ENCODE measurements around the gene ROBO1. TPM values are rescaled to one million over a fixed set of nuclear protein-coding genes. Genes with fewer than 3 reads are reported as not detected.

ROBO1 gene
- total and polyA plus RNA-seq, 2 of the 8 experiments (the other 6 are each of a cell fraction or from before 2014, with no cell fraction given): 51.4 to 91.0 TPM

- Histone ChIP-seq H4K5ac (ENCODE audit: insufficient read length, low read depth, low read length) (no peak overlapping the region), H2AFZ (ENCODE audit: low read length) (no peak overlapping the region), H3K79me1 (ENCODE audit: low read depth, low read length) (no peaks in the 10 kb centered on the region), H2BK120ac (replicated peaks; ENCODE audit: low read depth, low read length) (no peak overlapping the region), H2BK12ac (ENCODE audit: low read depth, low read length) (no peak overlapping the region), H3K79me2 (ENCODE audit: control insufficient read depth in 1 of 2, insufficient read depth in 2 of 2, low read length in 2 of 2) (peaks cover 3 to 53% of the 10 kb centered on the region in 2 experiments; a peak in 3 of 4 replicates), H2BK15ac (ENCODE audit: low read length) (no peak overlapping the region), H3K9ac (replicated peaks in 1 of 4; ENCODE audit: extremely low read depth in 1 of 4, low read depth in 3 of 4, low read length in 3 of 4) (no peak overlapping the region), H3K56ac (replicated peaks; ENCODE audit: insufficient read length, low read depth, low read length) (no peak overlapping the region), H2BK20ac (ENCODE audit: low read length) (no peak overlapping the region), H3K4ac (replicated peaks; ENCODE audit: insufficient read length, low read depth, low read length) (no peak overlapping the region), H3K14ac (ENCODE audit: insufficient read length) (no peak overlapping the region), H2AK5ac (ENCODE audit: low read depth, low read length) (no peak overlapping the region), H3K4me1 (replicated peaks in 1 of 4; ENCODE audit: control insufficient read depth in 3 of 4, insufficient read depth in 4 of 4, low read length in 3 of 4) (no peaks in the 10 kb centered on the region), H4K8ac (ENCODE audit: extremely low read depth, insufficient read depth, low read length) (no peak overlapping the region), H3K27ac (ENCODE audit: low read depth, low read length) (no peak overlapping the region), H2BK5ac (ENCODE audit: low read depth, low read length) (no peak overlapping the region), H3K9me3 (ENCODE audit: insufficient read depth in 2 of 2, low read depth in 1 of 2, low read length in 1 of 2) (no peaks in the 10 kb centered on the region), H3K4me2 (ENCODE audit: insufficient read depth in 1 of 2, low read depth in 2 of 2, low read length in 2 of 2) (no peak overlapping the region), H3K4me3 (ENCODE audit: extremely low read depth in 1 of 4, insufficient read depth in 2 of 4, low read depth in 3 of 4, low read length in 4 of 4) (no peak overlapping the region), H3K23me2 (ENCODE audit: low read depth, low read length) (no peaks in the 10 kb centered on the region), H3K27me3 (replicated peaks in 1 of 4; ENCODE audit: control insufficient read depth in 3 of 4, extremely low read depth in 1 of 4, insufficient read depth in 3 of 4, low read length in 3 of 4) (no peaks in the 10 kb centered on the region), H4K20me1 (replicated peaks in 1 of 2; ENCODE audit: control insufficient read depth in 1 of 2, insufficient read depth in 2 of 2, low read length in 2 of 2) (no peaks in the 10 kb centered on the region), H3K36me3 (ENCODE audit: control insufficient read depth in 2 of 4, insufficient read depth in 4 of 4, low read length in 3 of 4) (no peaks in the 10 kb centered on the region), H3K18ac (ENCODE audit: extremely low read depth, low read length) (no peak overlapping the region), H3K23ac (ENCODE audit: insufficient read length) (no peak overlapping the region), H4K91ac (replicated peaks; ENCODE audit: insufficient read length, low read length) (no peak overlapping the region)
- 95% methylated on average over 1 of the region's 1 CpG; no CpG with 5 or more reads in 1 of the 2 experiments for WGBS, 2 experiments (ENCODE audit: extremely low coverage in 1 of 2, insufficient coverage in 1 of 2, insufficient read length in 1 of 2, insufficient replicate concordance in 2 of 2, low coverage in 1 of 2, low lambda C conversion rate in 2 of 2, missing lambda C conversion rate in 1 of 2)
- CTCF ChIA-PET (ENCODE audit: partially characterized antibody): interaction anchor here (2.0 kb wide), 1 partner anchor 10 kb away, joined by 4 read pairs; no protein-coding TSS in a partner anchor
- POLR2A ChIA-PET (ENCODE audit: partially characterized antibody): no interaction called here
- TF ChIP-seq EZH2 (IDR thresholded peaks at IDR 0.05; ENCODE audit: low read depth, low read length, severe bottlenecking) (no peak), RBBP5 (IDR thresholded peaks at IDR 0.05; ENCODE audit: borderline replicate concordance, low read depth, low read length) (no peak), POLR2A (IDR thresholded peaks at IDR 0.05; ENCODE audit: control extremely low read depth in 1 of 2, low read depth in 2 of 2, low read length in 2 of 2) (no peak), GABPA (IDR thresholded peaks at IDR 0.05; ENCODE audit: borderline replicate concordance, insufficient read depth, low read length) (no peak), HDAC2 (IDR thresholded peaks at IDR 0.05; ENCODE audit: borderline replicate concordance in 1 of 2, low read depth in 2 of 2, low read length in 2 of 2) (no peak), CBX8 (IDR thresholded peaks at IDR 0.05; ENCODE audit: borderline replicate concordance, low read depth, low read length) (no peak), POU5F1 (IDR thresholded peaks at IDR 0.05; ENCODE audit: low read depth, low read length) (no peak), JUN (IDR thresholded peaks at IDR 0.05; ENCODE audit: low read depth, low read length) (no peak), JUND (IDR thresholded peaks at IDR 0.05; ENCODE audit: low read length) (no peak)
- FAIRE-seq (no peak), DNase-seq (ENCODE audit: low read depth in 1 of 2, low spot score in 2 of 2) (no peak)
Observed at GRCh38 chr3:78927759-78928158, 840.0 kb downstream of the ROBO1 start.
